NCI-H1436 (cell line): Measurements from ENCODE around the gene PPIA.
"Not testable (repeated sequence)": the region's sequence is repeated elsewhere in the genome, so short reads cannot be mapped to it uniquely, and the experiment has no call there.

Experiments used
- DNase-seq: peaks from one replicate; lab custom pipeline; 2025; lab: John Stamatoyannopoulos, UW

PPIA gene

DNA sequence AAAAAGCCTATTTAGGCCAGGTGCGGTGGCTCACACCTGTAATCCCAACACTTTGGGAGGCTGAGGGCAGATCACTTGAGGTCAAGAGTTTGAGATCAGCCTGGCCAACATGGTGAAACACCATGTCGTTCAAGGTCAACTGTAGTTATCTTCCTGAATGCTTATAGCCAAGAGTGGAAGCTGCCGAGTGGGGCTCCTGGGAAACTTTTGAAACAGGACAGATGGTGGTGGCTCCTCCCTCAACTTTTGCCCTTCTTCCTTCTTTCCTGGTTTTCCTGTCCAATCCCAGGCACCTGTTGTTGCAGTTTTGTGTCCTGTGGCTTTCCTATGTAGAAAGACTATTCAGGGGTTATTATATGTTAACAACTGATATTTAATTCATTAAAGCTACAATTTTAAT, 8.7 kb upstream of the PPIA start:
- DNase-seq: no peak

GRCh38 chr7:44789990-44790389, 6.5 kb upstream of the PPIA start:
- DNase-seq: no peak

- no peak for DNase-seq
These were observed 4.9 kb upstream of the PPIA start for GRCh38 chr7:44791278-44792219.

GRCh38 chr7:44793919-44794318, 2.6 kb upstream of the PPIA start:
- DNase-seq: no peak

DNA sequence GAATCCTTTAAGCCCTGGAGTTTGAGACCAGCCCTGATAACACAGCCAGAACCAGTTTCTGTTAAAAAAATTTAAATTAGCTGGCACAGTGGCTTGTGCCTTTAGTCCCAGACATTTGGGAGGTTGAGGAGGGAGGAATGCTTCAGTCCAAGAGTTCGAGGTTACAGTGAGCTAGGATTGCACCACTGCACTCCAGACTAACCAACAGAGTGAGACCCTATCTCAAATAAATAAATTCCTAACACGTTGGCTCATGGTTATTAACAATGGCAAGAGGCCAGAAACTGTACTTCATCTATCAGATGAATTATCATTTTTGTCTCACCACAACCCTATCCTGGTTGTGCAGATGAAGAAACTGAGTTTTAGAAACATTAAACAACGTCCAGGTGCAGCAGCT, 2.1 kb upstream of the PPIA start:
- no peak for DNase-seq

DNA sequence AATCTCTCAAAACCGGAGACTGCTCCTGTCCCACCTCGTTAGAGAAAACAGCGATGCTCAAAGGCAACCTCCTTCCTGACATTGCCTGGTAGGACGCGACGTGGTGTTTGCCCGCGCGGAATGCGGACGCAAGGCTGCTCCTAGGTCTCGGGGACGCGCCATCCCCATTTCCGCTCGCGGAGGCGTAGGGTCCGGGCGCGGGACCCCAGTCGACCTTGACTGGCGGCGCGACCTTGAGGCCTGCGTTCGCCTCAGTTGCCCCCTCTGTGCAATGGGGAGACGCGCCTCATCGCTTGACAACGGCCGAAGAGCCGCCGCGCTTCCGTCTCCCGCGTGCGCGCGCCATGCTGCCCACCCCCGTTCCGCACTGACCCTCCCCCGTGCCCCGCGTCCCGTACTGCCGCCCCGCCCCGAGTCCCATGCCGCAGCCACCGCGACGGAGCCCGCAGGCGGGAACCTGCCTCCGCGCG, 412 bp upstream of the PPIA start:
- no peak for DNase-seq

- DNase-seq: peak; percentile 75
These were observed 1.1 kb downstream of the PPIA start for GRCh38 chr7:44797329-44798258.

DNA sequence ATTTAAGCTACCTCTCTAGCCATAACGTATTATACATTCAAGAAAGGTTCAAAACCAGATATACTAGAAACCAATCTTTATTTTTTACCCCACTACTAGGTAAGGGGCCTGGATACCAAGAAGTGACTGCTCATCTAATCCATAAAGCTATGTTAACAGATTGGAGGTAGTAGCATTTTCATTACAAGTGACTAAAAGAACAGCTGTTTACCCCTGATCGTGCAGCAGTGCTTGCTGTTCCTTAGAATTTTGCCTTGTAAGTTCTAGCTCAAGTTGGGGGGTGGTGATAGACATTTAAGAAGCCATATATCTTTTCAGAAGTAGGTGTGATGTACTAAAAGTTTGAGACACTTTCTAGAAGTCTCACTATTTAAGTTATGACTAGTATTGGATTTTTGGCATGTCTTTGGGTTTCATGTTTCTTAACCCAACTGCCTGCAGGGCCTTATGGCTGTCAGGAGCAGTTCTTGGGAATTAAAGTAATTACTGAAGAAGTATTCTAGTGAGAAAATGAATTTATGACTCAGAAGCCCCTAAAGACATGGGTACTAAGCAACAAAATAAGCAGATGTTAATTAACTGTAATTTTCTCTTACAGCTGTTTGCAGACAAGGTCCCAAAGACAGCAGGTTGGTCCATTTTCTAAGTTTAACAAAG, 2.3 kb downstream of the PPIA start:
- no peak for DNase-seq

- no peak for DNase-seq
These were observed 3.5 kb downstream of the PPIA start for GRCh38 chr7:44799939-44800338.

- no peak for DNase-seq
These were observed 5.4 kb downstream of the PPIA start for GRCh38 chr7:44801890-44802289.

GRCh38 chr7:44802418-44803025, 6.0 kb downstream of the PPIA start:
- no peak for DNase-seq

- not testable (repeated sequence) for DNase-seq
These were observed 7.5 kb downstream of the PPIA start for GRCh38 chr7:44803828-44804519.

- DNase-seq: no peak
These were observed 9.5 kb downstream of the PPIA start for GRCh38 chr7:44805950-44806349.

DNA sequence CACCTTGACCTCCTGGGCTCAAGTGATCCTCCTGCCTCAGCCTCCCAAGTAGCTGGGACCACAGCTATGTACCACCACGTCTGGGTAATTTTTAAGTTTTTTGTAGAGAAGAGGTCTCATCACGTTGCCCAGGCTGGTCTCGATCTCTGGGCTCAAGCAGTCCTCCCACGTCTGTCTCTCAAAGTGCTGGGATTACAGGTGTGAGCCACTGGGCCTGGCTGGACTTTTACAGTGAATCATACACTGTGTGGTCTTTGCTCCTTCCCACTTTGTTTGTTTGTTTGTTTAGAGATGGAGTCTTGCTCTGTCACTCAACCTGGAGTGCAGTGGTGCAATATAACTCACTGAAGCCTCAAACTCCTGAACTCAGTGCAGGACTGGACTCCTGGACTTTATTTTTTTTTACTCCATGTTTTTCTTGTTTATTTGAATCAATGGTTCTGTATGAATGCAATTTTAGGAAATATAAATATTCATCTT, 12.5 kb downstream of the PPIA start:
- DNase-seq: no peak

DNA sequence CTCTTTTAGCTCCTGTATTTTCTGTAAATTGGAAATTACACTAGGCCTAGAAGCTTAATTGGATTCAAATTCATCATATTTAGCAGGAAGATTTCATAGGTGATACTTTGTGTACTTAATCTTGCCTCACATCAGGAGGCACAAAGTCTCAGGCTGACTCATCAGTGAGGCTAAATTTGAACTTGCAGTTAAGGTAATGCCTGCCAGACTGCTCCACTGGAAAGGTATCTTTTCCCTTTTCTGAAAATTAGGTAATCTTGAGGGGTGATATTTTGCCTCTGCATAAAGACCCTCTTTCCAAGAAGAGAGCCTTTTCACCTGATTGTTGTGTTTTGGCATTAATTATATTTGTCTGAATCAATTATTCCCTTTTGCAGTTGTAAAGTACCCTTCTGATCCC, 14.6 kb downstream of the PPIA start:
- no peak for DNase-seq

DNA sequence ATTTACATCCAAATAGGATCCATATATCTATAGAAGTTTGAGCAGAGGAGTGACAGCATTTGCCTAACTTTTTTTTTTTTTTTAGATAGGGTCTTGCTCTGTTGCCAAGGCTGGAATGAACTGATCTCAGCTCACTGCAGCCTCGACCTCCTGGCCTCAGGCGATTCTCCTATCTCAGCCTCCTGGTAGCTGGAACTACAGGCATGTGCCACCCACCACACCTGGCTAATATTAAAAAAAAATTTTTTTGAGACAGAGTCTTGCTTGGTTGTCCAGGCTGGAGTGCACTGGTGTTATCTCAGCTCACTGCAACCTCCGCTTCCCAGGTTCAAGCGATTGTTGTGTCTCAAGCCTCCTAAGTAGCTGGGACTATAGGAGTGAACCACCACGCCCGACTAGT, 15.1 kb downstream of the PPIA start:
- DNase-seq: no peak

DNA sequence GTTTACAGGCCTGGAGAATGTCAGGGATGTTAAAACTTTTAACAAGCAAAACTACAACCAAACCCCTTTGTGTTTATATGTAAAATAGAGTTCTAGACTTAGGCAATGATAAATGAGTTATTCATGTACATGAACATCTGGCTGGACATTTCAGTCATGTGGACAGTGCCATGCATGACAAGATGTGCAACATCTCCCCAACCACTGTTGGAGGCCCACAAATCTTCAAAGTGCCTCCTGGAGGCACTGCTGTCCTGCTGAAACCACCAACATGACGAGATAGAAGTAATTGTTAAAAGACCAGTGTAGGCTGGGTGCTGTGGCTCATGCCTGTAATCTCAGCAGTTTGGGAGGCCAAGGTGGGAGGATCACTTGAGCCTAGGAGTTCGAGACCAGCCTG, 18.4 kb downstream of the PPIA start:
- no peak for DNase-seq

GRCh38 chr7:44819292-44819691, 22.8 kb downstream of the PPIA start:
- DNase-seq: no peak

GRCh38 chr7:44823255-44823781, 26.8 kb downstream of the PPIA start:
- no peak for DNase-seq

DNA sequence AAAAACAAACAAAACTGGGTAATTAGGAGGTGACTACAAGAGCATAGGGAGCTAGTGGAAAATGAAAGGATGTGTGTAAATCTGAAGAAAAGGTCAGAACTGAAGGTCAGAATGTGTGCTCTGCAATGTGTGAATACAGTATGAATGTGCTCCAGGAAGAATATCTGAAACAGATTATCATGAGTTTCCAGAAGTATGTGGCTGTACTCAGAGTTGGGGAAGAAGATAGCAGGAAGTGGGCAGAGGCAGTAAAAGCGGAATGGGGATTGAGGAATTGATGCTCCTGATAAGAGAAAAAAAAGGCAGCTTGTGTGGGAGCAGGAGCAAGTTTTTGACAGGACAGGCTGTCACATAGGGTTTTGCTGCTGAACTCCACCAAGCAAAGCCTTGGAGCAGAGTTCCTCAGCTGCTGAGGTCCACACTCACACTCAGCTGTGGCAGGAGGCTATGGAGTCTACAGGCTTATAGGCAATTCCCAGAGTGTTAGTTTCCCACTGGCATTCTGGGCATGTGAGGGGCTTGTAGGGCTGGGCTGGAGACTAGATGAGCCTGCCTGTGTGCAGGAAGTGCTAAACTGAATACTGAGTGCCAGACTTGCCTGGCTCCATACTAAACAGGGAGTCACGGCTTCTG, 28.5 kb downstream of the PPIA start:
- DNase-seq: no peak
